NOMO-1 treated with DMSO at 0.1 percent for 48 hours (cell line): ENCODE measurements around the gene TKTL1.
A peak's percentile ranks its signal among the peaks of the same experiment; 100 is the strongest.

Experiments used
- DNase-seq: peaks from one replicate; lab custom pipeline; 2025; ENCODE audit not compliant: unreplicated experiment; lab: John Stamatoyannopoulos, UW

TKTL1 gene

GRCh38 chrX:154373340-154374306 is 78.0 kb downstream of the TKTL1 start:
- DNase-seq = no peak

GRCh38 chrX:154374313-154375155 is 78.9 kb downstream of the TKTL1 start, which contains the start of gene FLNA:
Gene FLNA (minus strand): TSS chrX:154374634. CDS start chrX:154371245, 3,389 bp downstream.
- DNase-seq = no peak

GRCh38 chrX:154375156-154375504 is 79.5 kb downstream of the TKTL1 start:
- DNase-seq = no peak

- no peak for DNase-seq
These were observed 81.2 kb downstream of the TKTL1 start for GRCh38 chrX:154376774-154377173.

GRCh38 chrX:154378059-154378798 is 82.6 kb downstream of the TKTL1 start:
- no peak for DNase-seq

GRCh38 chrX:154378799-154379568 is 83.4 kb downstream of the TKTL1 start, which contains the start of gene EMD:
Gene EMD (plus strand): TSS chrX:154379295. CDS start chrX:154379485, 190 bp downstream.
- DNase-seq = peak; percentile 97

GRCh38 chrX:154379569-154379951 is 84.0 kb downstream of the TKTL1 start:
- no peak for DNase-seq
